Measurements from ENCODE around the gene HPSE. TPM values are rescaled to one million over a fixed set of nuclear protein-coding genes. Genes with fewer than 3 reads are reported as not detected.
"Not testable (repeated sequence)": the region's sequence is repeated elsewhere in the genome, so short reads cannot be mapped to it uniquely, and the experiment has no call there.

HPSE gene
- total RNA-seq, 4 donors from 2014 or later = 4.8 to 10.6 (median 9.3) TPM

DNA sequence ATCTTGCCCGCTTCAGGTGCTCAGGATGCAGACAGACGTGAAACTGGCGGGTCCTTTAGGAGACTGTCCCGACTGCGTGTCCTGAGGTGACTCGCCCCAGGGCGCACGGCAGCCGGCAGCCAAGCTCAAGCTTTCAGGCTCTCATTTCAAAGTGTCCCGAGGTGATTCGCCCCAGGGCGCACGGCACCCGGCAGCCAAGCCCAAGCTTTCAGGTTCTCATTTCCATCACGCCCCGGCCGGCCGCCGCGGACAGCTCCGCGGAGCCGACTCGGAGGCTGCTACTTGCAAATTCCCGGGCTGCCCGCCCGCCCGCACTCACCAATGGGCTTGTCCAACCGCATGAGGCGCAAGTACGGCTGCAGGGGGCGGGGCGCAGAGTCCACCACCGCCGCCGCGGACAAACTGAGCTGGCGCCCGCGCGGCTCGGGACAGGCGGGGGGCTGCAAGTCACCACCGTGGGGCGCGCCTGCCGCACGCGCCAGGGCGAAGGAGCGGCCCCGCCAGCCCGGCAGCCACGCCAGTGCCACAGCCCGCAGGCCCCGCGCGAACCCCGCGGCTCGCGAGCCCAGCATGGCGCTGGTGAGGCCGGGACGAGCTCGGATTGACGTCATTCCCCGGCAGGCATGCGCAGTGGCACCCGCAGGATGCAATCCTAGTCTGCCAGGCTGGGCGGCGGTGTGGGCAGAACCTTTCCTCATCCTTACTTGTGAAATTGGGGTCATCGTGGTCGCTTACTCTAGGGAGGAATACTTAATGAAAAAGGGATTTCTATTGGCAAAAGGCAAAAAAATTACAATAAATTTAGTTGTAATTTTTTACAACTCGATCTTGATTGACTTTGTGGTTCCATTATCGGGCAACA lies 50.2 kb downstream of the HPSE start, which contains the start of gene COQ2:
Gene COQ2 (minus strand): TSS at position 606 of the 862 bp plus-strand sequence. CDS start 34 bp downstream, at position 572.
- DNase-seq (ENCODE audit: low spot score in 2 of 2) = peak; percentile 97 to 98
- Histone ChIP-seq H3K4me3 (peak within 1 kb of the TSS; percentile 68), H3K27ac (peak within 1 kb of the TSS; percentile 91), H3K4me1 (peaks cover 22% of the 10 kb centered on the region), H3K9me3 (no peaks in the 10 kb centered on the region), H3K27me3 (no peaks in the 10 kb centered on the region), H3K36me3 (no peaks in the 10 kb centered on the region)
- TF ChIP-seq POLR2A (IDR thresholded peaks at IDR 0.05) (peak in 1 of 2 donors; percentile 53), POLR2AphosphoS5 (IDR thresholded peaks at IDR 0.05) (peak in 2 of 3 donors; percentile 39 to 40), EP300 (IDR thresholded peaks at IDR 0.05) (no peak)
- TF ChIP-seq, protein P1, sequence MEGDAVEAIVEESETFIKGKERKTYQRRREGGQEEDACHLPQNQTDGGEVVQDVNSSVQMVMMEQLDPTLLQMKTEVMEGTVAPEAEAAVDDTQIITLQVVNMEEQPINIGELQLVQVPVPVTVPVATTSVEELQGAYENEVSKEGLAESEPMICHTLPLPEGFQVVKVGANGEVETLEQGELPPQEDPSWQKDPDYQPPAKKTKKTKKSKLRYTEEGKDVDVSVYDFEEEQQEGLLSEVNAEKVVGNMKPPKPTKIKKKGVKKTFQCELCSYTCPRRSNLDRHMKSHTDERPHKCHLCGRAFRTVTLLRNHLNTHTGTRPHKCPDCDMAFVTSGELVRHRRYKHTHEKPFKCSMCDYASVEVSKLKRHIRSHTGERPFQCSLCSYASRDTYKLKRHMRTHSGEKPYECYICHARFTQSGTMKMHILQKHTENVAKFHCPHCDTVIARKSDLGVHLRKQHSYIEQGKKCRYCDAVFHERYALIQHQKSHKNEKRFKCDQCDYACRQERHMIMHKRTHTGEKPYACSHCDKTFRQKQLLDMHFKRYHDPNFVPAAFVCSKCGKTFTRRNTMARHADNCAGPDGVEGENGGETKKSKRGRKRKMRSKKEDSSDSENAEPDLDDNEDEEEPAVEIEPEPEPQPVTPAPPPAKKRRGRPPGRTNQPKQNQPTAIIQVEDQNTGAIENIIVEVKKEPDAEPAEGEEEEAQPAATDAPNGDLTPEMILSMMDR (IDR thresholded peaks at IDR 0.05) = peak in 1 of 2 donors; percentile 44
- WGBS = 1% methylated on average over 15 of the region's 76 CpGs

DNA sequence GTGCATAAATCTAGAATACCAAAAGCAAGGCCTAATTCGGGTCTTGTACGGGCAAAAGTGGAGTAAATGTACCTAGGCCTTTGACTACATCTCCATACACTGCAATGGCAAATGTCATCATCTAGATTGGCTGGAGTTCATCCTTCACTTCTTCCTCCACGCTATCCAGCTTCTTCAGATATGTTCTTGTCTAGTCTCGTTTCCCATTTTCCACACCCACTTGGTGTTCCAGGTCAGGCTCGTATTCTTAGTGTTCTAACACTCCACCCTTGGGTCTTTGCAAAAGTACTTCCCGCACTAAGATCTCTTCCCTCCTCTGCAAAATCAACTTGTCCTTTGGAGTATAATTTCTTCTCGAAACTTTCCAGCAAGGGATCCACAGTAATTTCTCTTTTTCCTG lies 51.5 kb downstream of the HPSE start:
- DNase-seq (ENCODE audit: low spot score in 2 of 2) = no peak
- Histone ChIP-seq H3K4me1 (peaks cover 22% of the 10 kb centered on the region), H3K9me3 (no peaks in the 10 kb centered on the region), H3K36me3 (no peaks in the 10 kb centered on the region), H3K4me3 (no peak overlapping the region), H3K27me3 (no peaks in the 10 kb centered on the region), H3K27ac (no peak overlapping the region)
- 72% methylated on average over 7 of the region's 7 CpGs for WGBS
- TF ChIP-seq EP300 (IDR thresholded peaks at IDR 0.05) (no peak), POLR2A (IDR thresholded peaks at IDR 0.05) (no peak), POLR2AphosphoS5 (IDR thresholded peaks at IDR 0.05) (no peak)
- TF ChIP-seq, protein P1 (IDR thresholded peaks at IDR 0.05) = no peak

DNA sequence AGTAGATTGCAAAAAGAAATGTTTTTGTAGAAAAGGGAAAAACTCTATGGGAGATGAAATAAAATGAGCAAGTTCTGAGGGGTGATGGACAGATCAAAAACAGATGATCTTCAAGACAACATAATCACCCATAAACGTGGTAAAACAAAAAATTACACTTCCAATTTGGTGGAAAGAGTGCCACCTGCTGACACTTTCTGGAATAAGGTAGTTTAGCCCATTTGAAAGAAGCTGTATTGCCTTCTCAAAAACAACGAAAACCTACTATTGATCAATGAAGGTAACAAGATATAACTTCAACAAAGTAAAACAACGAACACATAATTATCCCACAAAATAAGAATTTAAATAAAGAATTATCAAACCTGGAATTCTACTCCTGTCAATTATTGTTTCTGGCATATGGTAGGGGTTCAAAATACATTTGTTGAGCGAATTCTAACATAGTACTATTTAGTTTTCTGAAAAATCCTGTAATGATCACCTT lies 52.6 kb downstream of the HPSE start:
- Histone ChIP-seq H3K4me3 (no peak overlapping the region), H3K36me3 (no peaks in the 10 kb centered on the region), H3K9me3 (no peaks in the 10 kb centered on the region), H3K27me3 (no peaks in the 10 kb centered on the region), H3K4me1 (peaks cover 22% of the 10 kb centered on the region), H3K27ac (no peak overlapping the region)
- no peak for TF ChIP-seq POLR2AphosphoS5 (IDR thresholded peaks at IDR 0.05)
- TF ChIP-seq, protein P1 (IDR thresholded peaks at IDR 0.05) = peak; percentile 51 to 62
- no peak for DNase-seq (ENCODE audit: low spot score in 2 of 2)
- 32% methylated on average over 4 of the region's 4 CpGs for WGBS

DNA sequence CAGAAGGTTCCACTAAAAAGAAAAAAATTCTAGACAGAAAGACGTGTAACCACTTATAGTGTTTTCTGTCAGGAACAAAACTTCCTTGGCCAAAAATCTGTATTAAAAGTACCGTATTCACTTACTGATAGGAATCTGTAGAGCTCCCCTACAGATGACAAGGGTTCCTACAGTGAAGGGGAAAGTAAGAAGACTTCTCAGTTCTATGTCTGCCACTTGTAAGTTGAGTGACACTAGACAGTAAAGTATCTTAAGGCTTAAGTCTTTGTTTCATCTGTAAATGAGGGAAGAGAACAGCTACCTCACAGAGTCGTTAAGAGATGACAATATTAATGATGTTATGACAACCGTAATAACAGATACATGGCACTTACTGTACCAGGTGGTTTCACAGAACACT lies 53.3 kb downstream of the HPSE start:
- Histone ChIP-seq H3K27ac (no peak overlapping the region), H3K4me3 (no peak overlapping the region), H3K36me3 (no peaks in the 10 kb centered on the region), H3K4me1 (peaks cover 22% of the 10 kb centered on the region), H3K9me3 (no peaks in the 10 kb centered on the region), H3K27me3 (no peaks in the 10 kb centered on the region)
- no peak for DNase-seq (ENCODE audit: low spot score in 2 of 2)
- TF ChIP-seq POLR2AphosphoS5 (IDR thresholded peaks at IDR 0.05) = no peak
- TF ChIP-seq POLR2A (IDR thresholded peaks at IDR 0.05) = no peak
- TF ChIP-seq, protein P1 (IDR thresholded peaks at IDR 0.05) = no peak
- TF ChIP-seq EP300 (IDR thresholded peaks at IDR 0.05) = no peak
- 62% methylated on average over 4 of the region's 4 CpGs for WGBS

DNA sequence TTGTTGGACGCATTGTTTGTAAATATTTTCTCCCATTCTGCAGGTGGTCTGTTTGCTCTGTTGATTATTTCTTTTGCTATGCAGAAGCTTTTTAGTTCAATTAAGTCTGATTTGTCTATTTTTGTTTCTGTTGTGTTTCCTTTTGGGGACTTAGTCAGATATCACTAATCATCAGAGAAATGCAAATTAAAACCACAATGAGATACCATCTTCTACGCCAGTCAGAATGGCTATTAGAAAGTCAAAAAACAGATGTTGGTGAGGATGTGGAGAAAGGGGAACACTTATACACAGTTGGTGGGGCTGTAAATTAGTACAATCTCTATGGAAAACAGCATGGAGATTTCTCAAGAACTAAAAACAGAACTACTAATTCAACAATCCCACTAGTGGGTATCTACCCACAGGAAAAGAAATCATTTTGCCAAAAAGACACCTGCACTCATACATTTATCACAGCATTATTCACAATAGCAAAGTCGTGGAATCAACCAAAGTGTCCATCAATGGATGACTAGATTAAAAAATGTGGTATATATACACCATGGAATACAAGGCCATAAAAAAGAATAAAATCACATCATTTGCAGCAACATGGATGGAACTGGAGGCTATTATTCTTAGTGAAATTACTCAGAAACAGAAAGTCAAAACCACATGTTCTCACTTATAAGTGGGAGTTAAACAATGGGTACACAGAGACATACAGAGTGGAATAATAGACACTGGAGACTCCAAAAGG lies 58.2 kb downstream of the HPSE start:
- H3K4me1 ChIP-seq = peaks cover 2% of the 10 kb centered on the region
- no peaks in the 10 kb centered on the region for H3K9me3 ChIP-seq
- H3K36me3 ChIP-seq = no peaks in the 10 kb centered on the region
- H3K27ac ChIP-seq = no peak overlapping the region
- H3K4me3 ChIP-seq = no peak overlapping the region
- 86% methylated on average over 3 of the region's 3 CpGs for WGBS
- DNase-seq (ENCODE audit: low spot score in 2 of 2) = no peak
- TF ChIP-seq POLR2AphosphoS5 (IDR thresholded peaks at IDR 0.05) (no peak), POLR2A (IDR thresholded peaks at IDR 0.05) (no peak), EP300 (IDR thresholded peaks at IDR 0.05) (no peak)
- TF ChIP-seq, protein P1 (IDR thresholded peaks at IDR 0.05) = no peak
- H3K27me3 ChIP-seq = no peaks in the 10 kb centered on the region

DNA sequence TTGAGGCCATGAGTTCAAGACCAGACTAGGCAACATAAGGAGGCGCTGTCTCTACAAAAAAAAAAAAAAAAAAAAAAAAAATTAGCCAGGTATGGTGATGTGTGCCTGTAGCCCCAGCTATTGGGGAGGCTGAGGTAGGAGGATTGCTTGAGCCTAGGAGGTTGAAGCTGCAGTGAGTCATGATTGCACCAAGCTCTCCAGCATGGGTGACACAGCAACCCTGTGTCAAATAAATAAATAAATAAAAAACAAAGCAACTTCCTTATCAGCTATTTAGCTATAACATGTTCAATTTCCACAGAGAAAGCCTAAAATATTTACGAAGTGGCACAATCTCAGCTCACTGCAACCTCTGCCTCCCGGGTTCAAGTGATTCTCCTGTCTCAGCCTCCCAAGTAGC lies 60.7 kb downstream of the HPSE start:
- H3K36me3 ChIP-seq = peaks cover 11% of the 10 kb centered on the region
- not testable (repeated sequence) for H3K4me1 ChIP-seq; H3K27ac ChIP-seq; H3K4me3 ChIP-seq; H3K9me3 ChIP-seq; H3K27me3 ChIP-seq; DNase-seq (ENCODE audit: low spot score in 2 of 2)
- WGBS = 93% methylated on average over 3 of the region's 3 CpGs
